HG03039 (cell line): ENCODE measurements around the gene OTOP1.
"Not testable (repeated sequence)": the region's sequence is repeated elsewhere in the genome, so short reads cannot be mapped to it uniquely, and the experiment has no call there.

Experiments
- ATAC-seq: cut with Tn5 transposase; IDR thresholded peaks from one replicate; pipeline ENCODE4 v1.9.1; 2021; ENCODE audit warnings: mild to moderate bottlenecking, moderate library complexity; ENCODE audit not compliant: unreplicated experiment

OTOP1 gene

GRCh38 chr4:4239551-4239950, 12.8 kb upstream of the OTOP1 start:
- not testable (repeated sequence) for ATAC-seq

GRCh38 chr4:4233610-4234009, 6.9 kb upstream of the OTOP1 start:
- no peak for ATAC-seq

GRCh38 chr4:4228356-4228668, 1.6 kb upstream of the OTOP1 start:
- no peak for ATAC-seq

GRCh38 chr4:4227510-4228355, 1.0 kb upstream of the OTOP1 start:
- no peak for ATAC-seq

GRCh38 chr4:4225915-4226605, 669 bp downstream of the OTOP1 start:
- no peak for ATAC-seq

- ATAC-seq = no peak
These were observed 9.6 kb downstream of the OTOP1 start for GRCh38 chr4:4217113-4217512.

GRCh38 chr4:4216648-4217047, 10.1 kb downstream of the OTOP1 start:
- ATAC-seq = no peak

GRCh38 chr4:4213674-4214073, 13.1 kb downstream of the OTOP1 start:
- ATAC-seq = not testable (repeated sequence)

GRCh38 chr4:4206204-4206603, 20.5 kb downstream of the OTOP1 start:
- ATAC-seq = no peak

GRCh38 chr4:4204401-4204745, 22.4 kb downstream of the OTOP1 start:
- ATAC-seq = no peak

GRCh38 chr4:4203688-4204400, 22.9 kb downstream of the OTOP1 start:
- ATAC-seq = no peak

GRCh38 chr4:4202510-4202909, 24.2 kb downstream of the OTOP1 start:
- ATAC-seq = no peak

GRCh38 chr4:4200624-4201023, 26.1 kb downstream of the OTOP1 start:
- ATAC-seq = no peak

GRCh38 chr4:4195354-4195753, 31.4 kb downstream of the OTOP1 start:
- ATAC-seq = no peak

- ATAC-seq = not testable (repeated sequence)
These were observed 38.2 kb downstream of the OTOP1 start for GRCh38 chr4:4188557-4188956.

- no peak for ATAC-seq
These were observed 41.2 kb downstream of the OTOP1 start for GRCh38 chr4:4185528-4185927.

GRCh38 chr4:4182835-4183568, 43.7 kb downstream of the OTOP1 start:
- ATAC-seq = no peak

GRCh38 chr4:4170596-4171150, 56.1 kb downstream of the OTOP1 start:
- ATAC-seq = no peak

- not testable (repeated sequence) for ATAC-seq
These were observed 58.5 kb downstream of the OTOP1 start for GRCh38 chr4:4167981-4168780.

- not testable (repeated sequence) for ATAC-seq
These were observed 59.7 kb downstream of the OTOP1 start for GRCh38 chr4:4166986-4167385.
